ENCODE data around the gene ARRDC1.

Gene ARRDC1

DNA sequence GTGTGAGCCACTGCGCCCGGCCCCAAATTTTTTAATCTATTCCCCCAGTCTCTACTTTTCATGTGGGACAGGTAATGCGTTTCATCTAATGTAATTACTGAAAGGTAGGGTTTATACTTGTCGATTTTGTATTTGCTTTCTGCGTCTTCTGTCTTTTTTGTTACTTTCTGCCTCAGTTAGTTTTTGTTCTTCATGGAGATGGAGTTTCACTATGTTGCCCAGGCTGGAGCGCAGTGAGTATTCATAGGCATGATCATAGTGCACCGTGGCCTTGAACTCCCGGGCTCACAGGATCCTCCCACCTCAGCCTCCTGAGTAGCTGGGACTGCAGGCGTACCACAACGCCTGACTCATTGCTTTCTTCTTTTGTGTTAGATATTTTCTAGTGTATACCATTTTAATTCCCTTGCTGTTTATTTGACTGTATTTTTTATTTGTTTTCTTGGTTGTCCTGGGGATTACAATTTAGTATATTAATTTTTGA is 36.7 kb downstream of the ARRDC1 start:
- DNase-seq = no peak

DNA sequence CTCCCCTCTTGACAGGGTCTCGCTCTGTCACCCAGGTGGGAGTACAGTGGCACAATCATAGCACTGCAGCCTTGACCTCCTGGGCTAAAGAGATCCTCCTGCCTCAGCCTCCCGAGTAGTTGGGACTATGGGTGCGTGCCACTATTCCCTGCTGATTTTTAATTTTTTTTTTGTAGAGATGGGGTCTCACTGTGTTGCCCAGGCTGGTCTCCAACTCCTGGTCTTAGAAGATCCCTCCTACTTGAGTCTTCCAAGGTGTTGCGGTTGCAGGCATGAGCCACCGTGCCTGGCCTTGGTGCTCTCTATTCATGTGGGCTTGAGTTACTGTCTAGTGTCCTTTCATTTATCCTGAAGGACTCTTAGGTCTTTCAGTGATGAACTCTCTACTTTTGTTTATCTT is 37.4 kb downstream of the ARRDC1 start:
- no peak for DNase-seq

DNA sequence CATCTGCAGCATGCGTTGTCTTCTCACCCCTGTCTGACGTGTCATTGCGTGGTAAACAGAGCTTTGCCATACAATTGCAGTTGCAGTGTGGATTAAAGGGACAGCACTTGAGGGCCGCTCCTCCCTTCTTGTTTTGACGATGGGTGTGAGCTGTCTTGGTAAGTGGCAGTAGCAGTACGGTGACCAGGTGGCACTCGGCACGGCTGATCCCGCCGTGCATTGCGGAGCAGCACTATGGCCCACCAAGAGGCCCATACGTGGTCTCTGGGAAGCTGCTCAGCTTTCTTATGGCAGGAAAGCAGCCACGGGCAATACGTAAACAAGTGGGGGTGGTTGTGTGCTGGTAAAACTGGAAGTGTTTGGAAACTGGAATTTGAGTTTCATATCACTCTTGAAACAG is 38.4 kb downstream of the ARRDC1 start:
- no peak for DNase-seq

DNA sequence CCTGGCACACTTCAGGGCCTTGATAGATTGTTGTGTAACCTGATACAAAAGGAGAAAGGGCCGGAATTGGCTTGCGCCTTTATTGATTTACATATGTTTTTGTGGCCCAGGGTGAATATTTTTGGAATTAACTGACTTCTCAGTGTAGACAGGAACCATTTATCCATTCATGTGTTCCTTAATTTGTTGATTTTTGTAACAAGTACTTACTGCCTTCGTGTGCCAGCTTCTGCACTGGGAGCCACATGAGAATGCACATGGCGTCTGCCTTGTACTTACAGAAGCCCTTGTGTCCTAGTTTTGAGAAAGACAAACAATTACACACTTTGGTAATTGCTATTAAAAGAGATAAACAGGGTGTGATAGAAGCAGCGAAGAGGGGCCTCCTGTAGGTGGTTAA is 39.7 kb downstream of the ARRDC1 start:
- no peak for DNase-seq

DNA sequence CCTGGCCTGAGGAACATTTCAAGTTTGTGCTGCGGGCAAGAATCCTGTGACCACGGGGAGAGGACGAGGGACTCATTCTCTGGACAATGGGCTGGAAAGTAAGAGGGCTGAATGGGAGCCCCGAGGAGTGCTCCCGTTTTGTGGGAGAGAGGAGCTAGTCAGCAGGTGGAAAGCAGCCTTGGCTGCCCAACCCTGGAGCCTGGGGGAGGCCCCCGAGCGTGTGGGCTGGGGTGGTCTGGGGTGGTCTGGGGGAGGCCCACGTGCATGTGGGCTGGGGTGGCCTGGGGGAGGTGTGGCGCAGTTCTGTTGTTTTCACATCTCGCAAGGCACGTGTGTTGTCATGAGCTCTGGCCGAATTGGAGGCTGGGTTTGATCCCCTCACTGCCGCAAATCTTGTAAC is 40.9 kb downstream of the ARRDC1 start:
- no peak for DNase-seq

DNA sequence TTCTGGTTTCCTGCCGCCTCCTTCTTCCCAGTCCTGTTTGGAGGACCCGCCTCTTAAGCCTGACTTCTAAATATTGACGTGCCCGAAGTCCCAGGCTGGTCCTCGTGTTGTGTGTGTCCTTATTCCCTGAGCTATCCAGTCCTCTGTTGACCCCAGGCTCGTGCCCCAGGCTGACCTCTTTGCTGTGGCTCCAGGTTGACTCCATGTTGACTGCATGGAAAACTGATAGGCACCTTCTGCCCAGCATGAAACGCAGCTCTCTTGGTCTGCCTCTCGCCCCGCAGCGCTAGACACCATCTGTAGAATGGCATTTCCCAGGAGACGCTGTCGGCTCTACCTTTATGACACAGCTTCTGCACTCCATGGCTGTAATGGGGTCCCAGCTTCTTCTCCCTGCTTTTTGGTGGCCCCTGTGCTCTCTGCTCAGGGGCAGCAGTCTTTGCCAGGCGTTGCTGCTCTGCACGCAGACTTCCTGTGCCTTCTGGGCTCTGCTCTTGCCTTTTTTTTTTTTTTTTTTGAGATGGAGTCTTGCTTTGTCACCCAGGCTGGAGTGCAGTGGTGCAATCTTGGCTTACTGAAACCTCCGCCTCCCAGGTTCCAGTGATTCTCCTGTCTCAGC is 41.7 kb downstream of the ARRDC1 start:
- DNase-seq = no peak

DNA sequence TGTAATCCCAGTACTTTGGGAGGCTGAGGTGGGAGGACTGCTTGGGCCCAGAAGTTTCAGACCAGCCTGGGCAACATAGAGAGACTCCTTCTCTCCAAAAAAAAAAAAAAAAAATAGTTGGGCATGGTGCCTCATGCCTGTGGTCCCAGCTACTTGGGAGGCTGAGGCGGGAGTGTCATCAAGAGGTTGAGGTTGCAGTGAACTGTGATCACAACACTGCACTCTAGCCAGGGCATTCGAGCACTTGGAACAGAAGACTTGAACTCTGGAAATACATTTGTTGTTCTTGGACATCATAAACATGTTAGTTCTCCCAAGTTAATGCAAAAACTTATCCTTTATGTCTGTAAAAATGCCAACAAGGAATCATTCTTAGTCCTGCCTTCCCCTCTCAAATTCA is 42.9 kb downstream of the ARRDC1 start:
- no peak for DNase-seq

DNA sequence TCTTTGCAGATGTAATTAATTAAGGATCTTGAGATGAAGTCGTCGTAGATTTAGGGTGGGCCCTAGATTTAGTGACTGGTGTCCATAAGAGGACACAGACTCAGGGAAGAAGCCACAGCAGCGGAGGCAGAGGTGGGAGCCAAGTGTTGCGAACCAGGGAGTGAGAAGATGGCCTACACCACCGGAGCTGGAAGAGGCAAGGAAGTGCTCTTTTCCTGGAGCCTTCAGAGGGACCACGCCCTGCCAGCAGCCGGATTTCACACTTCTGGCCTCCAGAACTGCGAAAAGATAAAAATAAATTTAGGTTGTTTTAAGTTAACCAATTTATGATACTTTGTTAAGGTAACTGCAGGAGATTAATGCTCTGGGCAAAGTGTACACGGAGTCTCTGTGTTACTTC is 44.1 kb downstream of the ARRDC1 start:
- no peak for DNase-seq

DNA sequence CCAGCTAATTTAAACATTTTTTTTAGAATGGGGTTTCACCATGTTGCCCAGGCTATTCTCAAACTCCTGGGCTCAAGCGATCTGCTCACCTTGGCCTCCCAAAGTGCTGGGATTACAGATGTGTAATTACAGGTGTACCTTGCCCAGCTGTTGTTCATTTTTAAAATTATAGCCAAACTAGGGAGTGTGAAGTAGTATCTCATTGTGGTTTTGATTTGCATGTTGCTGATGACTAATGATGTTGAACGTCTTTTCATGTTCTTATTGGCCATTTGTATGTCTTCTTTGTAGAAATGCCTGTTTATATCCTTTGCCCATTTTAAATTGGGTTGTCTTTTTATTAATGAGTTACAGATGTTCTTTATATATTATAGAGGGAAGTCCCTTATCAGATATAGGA is 44.8 kb downstream of the ARRDC1 start:
- no peak for DNase-seq

DNA sequence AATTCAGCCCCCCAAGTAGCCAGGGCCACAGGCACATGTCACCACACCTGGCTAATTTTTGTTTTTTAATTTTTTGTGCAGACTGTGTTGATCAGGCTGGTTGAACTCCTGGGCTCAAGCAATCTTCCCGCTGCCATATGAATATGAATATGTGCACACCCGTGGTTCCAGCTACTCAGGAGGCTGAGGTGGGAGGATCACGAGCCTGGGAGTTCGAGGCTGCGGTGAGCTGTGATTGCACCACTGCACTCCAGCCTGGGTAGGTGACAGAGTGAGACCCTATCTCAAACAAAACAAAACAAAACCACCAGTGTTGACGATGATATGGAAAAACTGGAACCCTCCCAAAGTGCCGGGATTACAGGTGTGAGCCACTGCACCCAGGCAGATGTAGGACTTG is 45.3 kb downstream of the ARRDC1 start:
- no peak for DNase-seq

DNA sequence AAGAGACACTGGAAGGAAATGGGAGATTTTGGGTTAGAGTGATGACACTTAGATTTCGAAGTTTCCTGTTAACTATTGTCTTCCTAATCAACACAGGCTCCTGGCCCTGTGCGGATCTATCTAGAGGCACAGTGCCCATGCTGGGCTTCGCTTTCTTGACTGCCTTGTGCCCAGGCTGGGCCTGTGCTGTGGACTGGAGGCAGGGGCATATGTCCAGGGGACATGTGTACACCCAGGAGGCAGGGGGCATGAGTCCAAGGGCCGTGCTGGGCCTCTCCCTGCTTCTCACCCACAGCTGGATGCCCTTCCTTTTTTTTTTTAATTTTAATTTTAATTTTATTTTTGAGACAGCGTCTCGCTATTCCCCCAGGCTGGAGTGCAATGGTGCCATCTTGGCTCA is 50.9 kb downstream of the ARRDC1 start:
- DNase-seq = no peak

DNA sequence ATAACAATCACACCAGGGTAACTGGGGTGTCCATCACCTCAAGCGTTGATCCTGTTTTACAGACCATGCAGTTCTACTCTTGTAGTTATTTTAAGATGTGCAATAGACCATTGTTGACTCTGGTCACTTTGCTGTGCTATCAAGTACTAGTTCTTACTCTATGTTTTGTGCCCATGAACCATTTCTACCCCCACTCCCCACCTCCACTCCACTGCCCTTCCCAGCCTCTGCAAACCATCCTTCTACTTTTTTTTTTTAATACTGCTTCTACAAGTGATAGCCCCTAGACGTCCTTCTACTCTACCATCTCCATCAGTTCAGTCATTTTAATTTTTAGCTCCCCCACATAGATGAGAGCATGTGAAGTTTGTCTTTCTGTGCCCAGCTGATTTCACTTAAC is 52.1 kb downstream of the ARRDC1 start:
- no peak for DNase-seq

DNA sequence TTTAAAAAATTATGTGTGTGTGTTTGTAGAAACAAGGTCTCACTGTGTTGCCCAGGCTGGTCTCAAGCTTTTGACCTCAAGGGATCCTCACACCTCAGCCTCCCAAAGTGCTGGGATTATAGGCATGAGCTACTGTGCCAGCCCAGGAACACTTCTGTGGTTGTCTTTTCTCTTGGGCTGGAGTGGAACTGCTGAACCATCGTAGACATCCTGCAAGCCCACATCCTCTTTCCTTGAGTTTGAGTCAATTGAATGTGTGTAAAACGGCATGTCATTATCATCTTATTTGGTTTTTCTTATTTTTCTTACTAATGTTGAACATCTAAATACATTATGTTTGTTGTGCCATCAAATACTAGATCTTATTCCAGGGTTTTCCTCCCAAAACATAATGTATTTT is 53.3 kb downstream of the ARRDC1 start:
- no peak for DNase-seq

DNA sequence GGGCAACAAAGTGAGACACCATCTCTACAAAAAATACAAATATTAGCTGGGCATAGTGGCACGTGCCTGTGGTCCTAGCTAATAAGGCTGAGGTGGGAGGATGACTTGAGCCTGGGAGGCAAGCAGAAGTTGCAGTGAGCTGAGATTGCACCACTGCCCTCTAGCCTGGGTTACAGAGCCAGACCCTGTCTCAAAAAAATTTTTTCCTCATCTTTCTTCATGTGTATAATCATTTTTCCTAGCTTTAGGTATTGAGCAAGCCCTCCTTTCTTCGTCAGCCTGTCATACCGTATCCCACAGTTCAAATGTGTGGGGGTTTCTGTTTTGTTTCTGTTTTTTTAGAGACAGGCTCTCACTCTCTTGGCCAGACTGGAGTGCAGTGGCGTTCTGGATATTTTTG is 54.7 kb downstream of the ARRDC1 start:
- no peak for DNase-seq

DNA sequence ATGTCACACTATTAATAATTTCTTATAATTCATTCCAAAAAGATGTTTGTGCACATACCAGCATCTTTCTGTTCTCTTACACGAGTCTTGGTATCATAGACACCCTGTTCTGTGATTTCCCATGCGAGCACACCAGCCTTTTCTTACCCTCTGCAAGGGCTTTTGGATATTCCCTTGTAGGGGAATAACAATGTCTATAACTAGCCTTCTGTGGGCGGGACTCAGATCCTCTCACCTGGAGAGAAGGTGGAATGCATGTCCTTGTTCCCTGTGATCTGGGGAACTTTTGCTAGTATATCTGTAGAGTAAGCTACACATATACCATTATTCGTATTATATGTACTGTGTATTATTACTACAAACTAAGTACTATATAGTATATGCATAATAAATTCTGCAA is 58.1 kb downstream of the ARRDC1 start:
- no peak for DNase-seq

DNA sequence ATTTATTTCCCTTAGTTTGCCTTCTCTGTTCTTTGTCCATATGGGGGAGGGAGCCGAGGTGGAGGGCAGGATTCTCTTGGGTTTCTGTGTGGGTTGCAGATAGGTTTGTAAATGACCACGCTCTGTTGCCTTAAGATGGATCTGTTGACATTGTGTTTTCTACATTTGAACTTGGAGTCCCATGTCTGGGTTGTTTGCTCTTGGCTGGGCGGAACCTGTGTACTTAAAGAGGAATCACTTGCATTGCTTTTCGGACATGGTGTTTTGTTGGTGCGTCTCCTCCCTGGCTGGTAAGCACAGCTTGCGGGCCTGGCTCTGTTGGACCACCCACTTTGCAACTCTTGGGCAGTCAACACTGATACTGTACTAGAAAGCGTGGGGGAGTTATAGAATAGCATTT is 59.2 kb downstream of the ARRDC1 start:
- no peak for DNase-seq
